Embryonic facial prominence (tissue), 1 donor: Measurements from ENCODE around the gene C19orf47.
"Not testable (repeated sequence)": the region's sequence is repeated elsewhere in the genome, so short reads cannot be mapped to it uniquely, and the experiment has no call there.

Experiments
- DNase-seq: peaks from one replicate; pipeline ENCODE4 v3.0.0-alpha.2; 2016; ENCODE audit errors: extremely low spot score

The C19orf47 gene

GRCh38 chr19:40355975-40356680, 7.9 kb upstream of the C19orf47 start:
- no peak for DNase-seq

- no peak for DNase-seq
These were observed 837 bp upstream of the C19orf47 start for GRCh38 chr19:40348961-40349507.

GRCh38 chr19:40344422-40344821, 3.8 kb downstream of the C19orf47 start:
- DNase-seq: no peak

- DNase-seq: no peak
These were observed 5.4 kb downstream of the C19orf47 start for GRCh38 chr19:40342644-40343311.

- no peak for DNase-seq
These were observed 6.4 kb downstream of the C19orf47 start for GRCh38 chr19:40341601-40342482.

DNA sequence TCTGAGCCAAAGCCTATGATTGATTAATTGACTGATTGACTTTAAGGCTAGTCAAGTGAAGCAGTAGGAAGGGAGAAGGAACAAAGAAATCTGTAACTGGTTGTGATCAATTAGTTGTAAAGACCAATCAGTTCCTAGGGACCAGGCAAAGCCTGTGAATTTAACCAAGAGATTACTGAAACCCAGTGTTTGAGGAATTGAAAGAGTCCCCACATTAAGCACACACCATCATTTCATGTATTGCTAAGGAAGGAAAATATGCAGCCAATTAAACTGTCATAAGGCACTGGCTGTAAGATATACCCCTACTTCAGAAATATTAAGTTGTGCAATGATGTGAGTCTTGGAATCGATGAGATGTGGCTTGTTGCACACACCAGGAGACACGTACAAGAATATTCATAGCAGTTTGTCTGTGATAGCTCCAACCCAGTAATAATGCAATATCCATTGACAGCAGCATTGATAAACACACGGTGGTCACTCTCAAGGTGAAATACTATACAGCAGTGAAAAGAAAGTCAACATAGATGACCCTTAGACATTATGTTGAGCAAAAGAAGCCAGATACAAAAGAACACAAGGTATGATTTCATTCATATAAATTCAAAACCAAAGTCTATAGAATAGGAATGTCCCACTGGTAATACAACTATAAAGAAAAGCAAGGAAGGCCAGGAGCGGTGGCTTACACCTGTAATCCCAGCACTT, 9.0 kb downstream of the C19orf47 start:
- DNase-seq: no peak

DNA sequence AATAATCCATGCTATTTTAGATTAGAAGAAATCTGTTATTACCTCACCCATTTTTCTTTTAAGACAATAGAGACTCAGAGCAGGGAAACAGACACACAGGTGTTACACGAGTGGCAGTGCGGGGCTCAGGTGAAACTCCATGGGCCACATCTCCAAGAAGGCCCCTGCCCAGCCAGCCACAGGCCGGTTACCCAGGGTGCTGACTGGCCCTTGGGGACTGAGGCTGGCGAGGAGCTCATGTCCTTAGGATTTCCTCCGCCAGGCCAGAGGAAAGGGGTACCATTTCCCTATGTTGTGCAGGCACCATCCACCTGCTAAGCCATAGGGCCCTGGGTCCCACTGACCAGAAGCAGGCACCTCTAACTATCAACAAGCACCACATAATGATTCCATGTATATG, 10.6 kb downstream of the C19orf47 start:
- no peak for DNase-seq

DNA sequence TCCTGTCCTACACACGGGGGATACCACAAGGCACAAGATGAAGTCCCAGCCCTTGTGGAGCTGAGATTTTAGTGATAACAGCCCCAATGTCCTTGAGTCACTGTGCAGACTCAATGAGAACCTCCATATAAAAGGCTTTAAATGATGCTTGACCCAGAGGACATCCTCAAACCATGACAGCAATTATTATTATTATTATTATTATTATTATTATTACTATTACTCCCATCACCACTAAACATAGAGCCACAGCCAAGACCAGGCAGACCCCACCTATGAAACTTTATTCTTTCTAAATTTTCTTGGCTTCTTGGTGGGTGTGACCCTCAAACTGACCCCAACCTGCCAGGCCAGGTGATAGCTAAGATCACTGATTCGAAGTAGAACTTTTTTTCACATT, 11.1 kb downstream of the C19orf47 start:
- no peak for DNase-seq

DNA sequence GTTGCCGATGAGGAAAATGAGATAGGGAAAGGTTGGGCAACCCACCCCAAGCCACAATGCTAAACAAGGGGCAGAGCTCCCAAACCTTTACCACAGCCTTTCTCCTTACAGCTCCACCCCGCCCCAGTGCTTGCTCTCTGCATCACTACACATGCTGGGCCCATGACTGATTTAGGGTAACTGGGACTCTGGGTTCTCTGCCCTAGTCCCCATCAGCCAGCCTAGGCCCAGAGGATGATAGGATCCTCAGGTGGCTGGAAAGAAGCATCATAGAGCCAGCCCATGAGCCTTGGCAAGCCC, 11.6 kb downstream of the C19orf47 start:
- DNase-seq: no peak

GRCh38 chr19:40335855-40336600, 12.2 kb downstream of the C19orf47 start:
- no peak for DNase-seq

GRCh38 chr19:40335101-40335500, 13.1 kb downstream of the C19orf47 start:
- DNase-seq: no peak

DNA sequence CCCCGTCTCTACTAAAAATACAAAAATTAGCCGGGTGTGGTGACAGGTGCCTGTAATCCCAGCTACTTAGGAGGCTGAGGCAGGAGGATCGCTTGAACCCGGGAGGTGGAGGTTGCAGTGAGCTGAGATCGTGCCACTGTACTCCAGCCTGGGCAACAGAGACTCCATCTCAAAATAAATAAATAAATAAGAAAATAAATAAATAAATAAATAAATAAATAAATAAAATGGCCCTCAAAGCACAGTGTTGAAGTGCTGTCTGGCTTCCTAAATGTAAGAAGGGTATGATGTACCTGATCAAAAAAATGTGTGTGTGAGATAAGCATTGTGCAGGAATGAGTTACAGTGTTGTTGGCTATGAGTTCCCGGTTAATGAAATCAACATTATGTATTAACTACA, 15.1 kb downstream of the C19orf47 start:
- DNase-seq: not testable (repeated sequence)

GRCh38 chr19:40332669-40333068, 15.5 kb downstream of the C19orf47 start:
- no peak for DNase-seq

DNA sequence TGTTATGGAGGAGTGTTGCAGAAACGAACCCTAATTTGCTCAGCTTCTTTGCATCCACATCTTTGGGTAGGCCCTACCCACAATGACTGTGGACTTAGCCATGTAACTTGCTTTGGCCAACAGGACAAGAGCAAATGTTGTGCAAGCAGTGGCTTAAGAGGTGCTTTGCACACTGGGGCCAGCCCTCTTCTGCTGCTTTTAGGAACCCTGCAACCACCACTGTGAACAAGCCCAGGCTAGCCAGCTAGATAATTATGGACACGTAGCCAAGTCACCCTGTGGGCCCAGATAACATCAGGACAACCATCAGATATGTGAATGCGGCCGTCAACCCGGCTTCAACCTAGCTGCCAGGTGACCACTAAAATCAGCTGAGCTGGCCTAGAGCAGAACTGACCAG, 17.1 kb downstream of the C19orf47 start:
- DNase-seq: no peak

DNA sequence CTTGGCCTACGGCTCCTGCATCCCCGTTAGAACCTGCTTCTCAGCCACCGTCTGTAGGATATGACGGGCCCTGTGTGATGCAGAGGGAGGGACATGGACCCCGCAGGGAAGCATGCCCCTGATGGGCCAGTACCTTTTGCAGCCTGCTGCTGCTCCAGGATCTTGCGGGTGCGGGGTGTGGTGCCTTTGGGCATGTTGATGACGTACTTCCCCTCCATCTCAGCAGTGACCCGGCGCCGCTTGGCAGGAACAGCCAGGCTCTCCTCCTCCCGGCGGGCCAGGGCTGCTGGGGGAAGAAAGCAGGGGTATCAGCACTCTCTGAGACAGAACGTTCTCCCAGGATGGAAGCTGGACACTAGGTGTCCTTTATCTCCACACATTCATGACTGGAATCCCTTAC, 22.0 kb downstream of the C19orf47 start:
- no peak for DNase-seq

DNA sequence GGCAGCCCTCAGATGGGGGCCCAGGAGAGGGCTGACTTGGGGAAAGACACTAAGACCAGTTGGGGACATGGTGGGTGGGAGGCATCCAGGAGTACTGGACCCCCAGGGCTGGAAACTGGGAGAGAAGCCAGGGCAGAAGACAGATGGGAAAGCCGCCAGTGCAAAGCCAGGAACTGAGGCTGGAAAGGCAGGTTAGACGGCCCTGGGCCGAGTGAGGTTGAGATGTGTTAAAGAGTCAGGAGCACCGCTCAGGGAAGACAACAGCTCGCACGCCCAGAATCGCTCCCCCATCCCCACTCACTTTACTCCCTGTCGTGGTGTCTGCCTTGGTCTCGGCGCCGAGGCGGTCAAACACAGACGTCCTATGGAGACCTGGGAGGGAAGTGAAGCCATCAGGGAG, 24.5 kb downstream of the C19orf47 start:
- DNase-seq: no peak

- no peak for DNase-seq
These were observed 25.1 kb downstream of the C19orf47 start for GRCh38 chr19:40322951-40323615.

GRCh38 chr19:40322271-40322610, 26.0 kb downstream of the C19orf47 start:
- no peak for DNase-seq

- DNase-seq: no peak
These were observed 26.5 kb downstream of the C19orf47 start for GRCh38 chr19:40321566-40322270.

DNA sequence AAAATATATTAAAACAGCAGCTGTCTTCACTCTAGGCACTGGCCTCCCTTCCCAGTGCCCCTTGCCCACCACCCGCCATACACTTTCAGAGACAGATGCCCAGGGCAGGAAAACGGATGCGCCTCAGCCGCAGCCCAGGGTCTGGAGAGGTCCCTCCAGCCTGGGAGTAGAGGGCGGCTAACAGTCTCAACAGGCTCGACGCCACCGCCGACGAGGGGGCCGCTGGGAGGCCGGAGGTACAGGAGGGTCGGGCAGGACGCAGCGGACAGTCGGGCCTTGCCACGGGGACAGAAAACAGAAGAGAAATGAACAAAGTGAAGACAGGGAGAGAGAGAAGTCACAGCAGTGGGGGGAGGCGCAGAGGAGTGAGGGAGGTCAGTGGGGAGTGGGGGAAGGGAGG, 27.1 kb downstream of the C19orf47 start:
- DNase-seq: no peak
